GM23338 (cell line): ENCODE results near the gene JMJD1C. TPM values are rescaled to one million over a fixed set of nuclear protein-coding genes. Genes with fewer than 3 reads are reported as not detected.

ENCODE experiments used
- ATAC-seq: fragments of 200-7000 bp; cut with Tn5 transposase; 3 replicates; pipeline ENCODE4 v1.9.1; 2020
- DNase-seq: peaks from one replicate; pipeline ENCODE4 v3.0.0-alpha.2; 2015; ENCODE audit warnings: low spot score
- H2AFZ ChIP-seq: fragments of 200-600 bp; sonication (generic); 2 replicates; pipeline ENCODE4 v1.8.0; 2016; ENCODE audit warnings: antibody characterized with exemption, mild to moderate bottlenecking, moderate library complexity
- H3F3A ChIP-seq: fragments of 200-600 bp; sonication (generic); replicated peaks from 2 replicates; pipeline ENCODE4 v1.8.0; 2017; ENCODE audit warnings: antibody characterized with exemption, mixed run types, low read depth
- H3K27ac ChIP-seq: fragments of 200-600 bp; sonication (generic); 2 replicates; pipeline ENCODE4 v1.6.1; 2016; ENCODE audit warnings: low read depth
- H3K27me3 ChIP-seq: fragments of 200-600 bp; sonication (generic); 2 replicates; pipeline ENCODE4 v1.8.0; 2016; ENCODE audit warnings: mild to moderate bottlenecking, mixed run types, moderate library complexity; ENCODE audit not compliant: insufficient read depth
- H3K36me3 ChIP-seq: fragments of 200-600 bp; sonication (generic); 2 replicates; pipeline ENCODE4 v1.8.0; 2016; ENCODE audit warnings: mild to moderate bottlenecking; ENCODE audit not compliant: insufficient read depth
- H3K4me1 ChIP-seq: fragments of 200-600 bp; sonication (generic); 2 replicates; pipeline ENCODE4 v1.8.0; 2016; ENCODE audit warnings: mild to moderate bottlenecking, moderate library complexity; ENCODE audit not compliant: insufficient read depth
- H3K4me2 ChIP-seq: fragments of 200-600 bp; sonication (generic); 2 replicates; pipeline ENCODE4 v1.7.1; 2017; ENCODE audit warnings: mixed run types
- H3K4me3 ChIP-seq: fragments of 200-600 bp; sonication (generic); 2 replicates; pipeline ENCODE4 v1.6.1; 2016; ENCODE audit warnings: mixed run types
- H3K79me2 ChIP-seq: fragments of 200-600 bp; sonication (generic); replicated peaks from 2 replicates; pipeline ENCODE4 v1.8.0; 2017; ENCODE audit warnings: mild to moderate bottlenecking; ENCODE audit not compliant: insufficient read depth
- H3K9me2 ChIP-seq: fragments of 200-600 bp; sonication (generic); 2 replicates; pipeline ENCODE4 v1.8.0; 2017; ENCODE audit not compliant: insufficient read depth
- H4K20me1 ChIP-seq: fragments of 200-600 bp; sonication (generic); replicated peaks from 2 replicates; pipeline ENCODE4 v1.8.0; 2017; ENCODE audit warnings: mild to moderate bottlenecking; ENCODE audit not compliant: insufficient read depth
- H3K27ac Mint-ChIP-seq: 2 replicates; pipeline ENCODE4 v1.8.0; 2020; ENCODE audit warnings: inconsistent platforms, mild to moderate bottlenecking, moderate library complexity, mixed read lengths
- H3K27me3 Mint-ChIP-seq: 3 replicates; pipeline ENCODE4 v1.8.0; 2022; ENCODE audit warnings: low read depth, mild to moderate bottlenecking, moderate library complexity, mixed read lengths, inconsistent platforms; ENCODE audit not compliant: insufficient read depth, poor library complexity
- H3K36me3 Mint-ChIP-seq: 3 replicates; pipeline ENCODE4 v1.8.0; 2021; ENCODE audit warnings: low read depth, mild to moderate bottlenecking, inconsistent platforms, moderate library complexity, mixed read lengths
- H3K4me1 Mint-ChIP-seq: 3 replicates; pipeline ENCODE4 v1.8.0; 2020; ENCODE audit warnings: mild to moderate bottlenecking, inconsistent platforms, mixed read lengths
- H3K4me3 Mint-ChIP-seq: 3 replicates; pipeline ENCODE4 v1.8.0; 2021; ENCODE audit warnings: moderate library complexity, mild to moderate bottlenecking, inconsistent platforms, mixed read lengths
- H3K9me3 Mint-ChIP-seq: 3 replicates; pipeline ENCODE4 v1.8.0; 2020; ENCODE audit warnings: moderate library complexity, mild to moderate bottlenecking, inconsistent platforms, mixed read lengths
- CREB1 ChIP-seq: fragments of 250-450 bp; sonication (Bioruptor Pico); IDR thresholded peaks from 2 replicates; pipeline ENCODE4 v1.5.0; 2020; ENCODE audit warnings: low read depth, mild to moderate bottlenecking, moderate library complexity
- CTCF ChIP-seq, 2 experiments: fragments of 200-600 bp in 1 of 2; sonication (generic) in 1 of 2; conservative IDR thresholded peaks; 2 replicates each; pipeline versions ENCODE4 v1.5.1 to v1.6.1; 2016 to 2017; ENCODE audit warnings: antibody characterized with exemption in 2 of 2, low read depth in 2 of 2, mild to moderate bottlenecking in 2 of 2, moderate library complexity in 1 of 2
- ETS1 ChIP-seq: IDR thresholded peaks from 2 replicates; pipeline ENCODE4 v1.6.1; 2016; ENCODE audit warnings: antibody characterized with exemption
- EZH2 ChIP-seq: fragments of 200-600 bp; sonication (generic); IDR thresholded peaks from one replicate; pipeline ENCODE4 v1.8.0; 2017; ENCODE audit warnings: antibody characterized with exemption, mild to moderate bottlenecking, low read depth; ENCODE audit not compliant: unreplicated experiment
- EZH2phosphoT487 ChIP-seq: fragments of 200-600 bp; sonication (generic); IDR thresholded peaks from one replicate; pipeline ENCODE4 v1.8.1; 2018; ENCODE audit warnings: antibody characterized with exemption; ENCODE audit not compliant: unreplicated experiment
- JUNB ChIP-seq: IDR thresholded peaks from one replicate; pipeline ENCODE4 v1.6.1; 2016; ENCODE audit warnings: antibody characterized with exemption; ENCODE audit not compliant: unreplicated experiment
- NANOG ChIP-seq: IDR thresholded peaks from 2 replicates; pipeline ENCODE4 v1.6.1; 2016; ENCODE audit warnings: antibody characterized with exemption, borderline replicate concordance
- POLR2AphosphoS5 ChIP-seq: IDR thresholded peaks from 2 replicates; pipeline ENCODE4 v1.6.1; 2016; ENCODE audit warnings: antibody characterized with exemption, low read depth
- REST ChIP-seq: IDR thresholded peaks from one replicate; pipeline ENCODE4 v1.6.1; 2018; ENCODE audit warnings: antibody characterized with exemption; ENCODE audit not compliant: unreplicated experiment
- STAT1 ChIP-seq: IDR thresholded peaks from one replicate; pipeline ENCODE4 v1.6.1; 2016; ENCODE audit warnings: antibody characterized with exemption; ENCODE audit not compliant: unreplicated experiment
- ZNF114 ChIP-seq: fragments of 250-450 bp; sonication (Bioruptor Pico); IDR thresholded peaks from 2 replicates; pipeline ENCODE4 v1.5.0; 2020; ENCODE audit warnings: mild to moderate bottlenecking, moderate library complexity
- ZNF331 ChIP-seq: fragments of 250-450 bp; sonication (Bioruptor Pico); IDR thresholded peaks from 2 replicates; pipeline ENCODE4 v1.5.0; 2020; ENCODE audit warnings: low read depth, mild to moderate bottlenecking, moderate library complexity
- ZNF462 ChIP-seq: fragments of 250-450 bp; sonication (Bioruptor Pico); IDR thresholded peaks from 2 replicates; pipeline ENCODE4 v1.5.0; 2020; ENCODE audit warnings: mild to moderate bottlenecking, moderate library complexity
- polyA plus RNA-seq: library from polyadenylated mRNA; unstranded; fragments of >200 nt; fragmentation: Nextera tagmentation; extraction: Ambion mirVana; gene quantifications from 2 replicates; pipeline ENCODE4 v1.2.1, GENCODE V29; 2016
- total RNA-seq: library from RNA; depleted of rRNA; stranded (reverse); fragments of >200 nt; shearing (Covaris generic); gene quantifications from 2 replicates; pipeline ENCODE4 v1.2.3, GENCODE V29; 2014

Gene JMJD1C
- total and polyA plus RNA-seq, 2 experiments from 2014 or later, result 333 to 435 TPM

- TF ChIP-seq ZNF114 (CRISPR knock-in tag) (no peak), ZNF462 (no peak), ETS1 (no peak), CTCF (conservative IDR thresholded peaks at IDR 0.05; ENCODE audit: low read depth in 2 of 2) (no peak), CREB1 (no peak), EZH2phosphoT487 (no peak), POLR2AphosphoS5 (no peak), EZH2 (no peak), JUNB (no peak), STAT1 (no peak), REST (no peak), ZNF331 (CRISPR knock-in tag) (no peak), NANOG (no peak)
- H3K4me1 Mint-ChIP-seq, result peaks cover 18% of the 10 kb centered on the region
- Histone ChIP-seq H4K20me1 (0 out of 2 replicates have a peak, but pooled peaks cover 9% of the 10 kb centered on the region), H3F3A (peaks cover 5% of the 10 kb centered on the region; the same call in 1 of the 2 replicates), H2AFZ (no peak overlapping the region), H3K4me3 (peak overlapping the region; percentile 71), H3K27ac (no peak overlapping the region; the same call in 1 of the 2 replicates), H3K79me2 (peaks cover 81% of the 10 kb centered on the region), H3K9me2 (no peaks in the 10 kb centered on the region), H3K36me3 (no peaks in the 10 kb centered on the region), H3K4me2 (peak overlapping the region; percentile 83), H3K27me3 (no peaks in the 10 kb centered on the region), H3K4me1 (peaks cover 18% of the 10 kb centered on the region)
- H3K27me3 Mint-ChIP-seq, result peaks cover 3% of the 10 kb centered on the region
- H3K4me3 Mint-ChIP-seq, result peak overlapping the region; percentile 87
- DNase-seq, result peak; percentile 63
- peak; percentile 23 for ATAC-seq
- H3K27ac Mint-ChIP-seq, result peak overlapping the region; percentile 67; the same call in 1 of the 2 replicates
- H3K9me3 Mint-ChIP-seq, result no peaks in the 10 kb centered on the region
- no peaks in the 10 kb centered on the region for H3K36me3 Mint-ChIP-seq
These were observed 563 bp upstream of the JMJD1C start for GRCh38 chr10:63466144-63466935.
